Heart left ventricle (tissue), 16 donors: ENCODE results near the gene DLGAP1. TPM values are rescaled to one million over a fixed set of nuclear protein-coding genes. Genes with fewer than 3 reads are reported as not detected.

Experiments used
- ATAC-seq, 4 donors: fragments of 200-7000 bp; cut with Tn5 transposase; one replicate each; pipeline ENCODE4 v1.9.1; 2020 to 2022; ENCODE audit warnings: moderate library complexity in 4 of 4, mild to moderate bottlenecking in 3 of 4, moderate number of reproducible peaks in 1 of 4
- DNase-seq, 5 donors: peaks; one replicate each; pipeline ENCODE4 v3.0.0-alpha.2; 2020
- H3K27ac ChIP-seq, 12 donors: fragments of 200-600 bp; sonication (generic) in 4 of 12; one replicate each; pipeline versions ENCODE4 v1.5.0 to v1.8.0; 2016 to 2022; ENCODE audit warnings: mild to moderate bottlenecking in 2 of 12
- H3K27me3 ChIP-seq, 9 donors: fragments of 200-600 bp; sonication (generic) in 2 of 9; one replicate each; pipeline versions ENCODE4 v1.5.1 to v1.8.0; 2016 to 2022; ENCODE audit warnings: mild to moderate bottlenecking in 3 of 9
- H3K36me3 ChIP-seq, 9 donors: fragments of 200-600 bp; sonication (generic) in 2 of 9; one replicate each; pipeline versions ENCODE4 v1.5.0 to v1.8.0; 2018 to 2022; ENCODE audit warnings: mild to moderate bottlenecking in 2 of 9
- H3K4me1 ChIP-seq, 12 donors: fragments of 200-600 bp; sonication (generic) in 4 of 12; one replicate each; pipeline versions ENCODE4 v1.5.0 to v1.8.0; 2016 to 2022; ENCODE audit warnings: mild to moderate bottlenecking in 3 of 12
- H3K4me3 ChIP-seq, 12 donors: fragments of 200-600 bp; sonication (generic) in 4 of 12; one replicate each; pipeline versions ENCODE4 v1.5.0 to v1.8.0; 2017 to 2022; ENCODE audit warnings: mild to moderate bottlenecking in 9 of 12, moderate library complexity in 4 of 12
- H3K9me3 ChIP-seq, 12 donors: fragments of 200-600 bp; sonication (generic) in 4 of 12; one replicate each; pipeline versions ENCODE4 v1.5.0 to v1.8.0; 2016 to 2022; ENCODE audit warnings: mild to moderate bottlenecking in 1 of 12
- POLR2A ChIP-seq, 2 donors: fragments of 450-650 bp; IDR thresholded peaks; one replicate each; pipeline ENCODE4 v1.6.1; 2017; ENCODE audit warnings: antibody characterized with exemption in 2 of 2, mild to moderate bottlenecking in 2 of 2, moderate library complexity in 2 of 2
- WGBS, 4 donors: extraction: QIAGEN DNeasy Blood & Tissue Kit in 2 of 4; methylation state at CpG; one replicate each; pipeline versions ENCODE4 v1.1.5 to v1.1.7; 2013 to 2018; 5-methylcytosine and 5-hydroxymethylcytosine counted together
- intact Hi-C, 10 donors: fragments of 100-400 bp; cut with DNase I; formaldehyde crosslinking; loops; one replicate each; pipeline versions ENCODE4 v1.11.1 to v1.14.2; 2022
- polyA plus RNA-seq, 2 donors: library from polyadenylated mRNA; stranded (reverse); fragments of 200-250 nt; gene quantifications; one replicate each; pipeline ENCODE4 v1.2.3, GENCODE V29; 2013
- total RNA-seq, 9 donors: library from RNA; depleted of rRNA in 2 of 9; stranded (reverse); fragments of >200 nt in 2 of 9; fragmentation: NEBNext Ultra II Directional in 3 of 9; extraction: Animal tissue kit (Norgen Biotek cat#: 25700) in 3 of 9; gene quantifications; one replicate each; pipeline versions ENCODE4 v1.1.0 to v1.2.4, GENCODE V29; 2016 to 2023
- TF ChIP-seq, protein P1 (sequence below), 12 donors: fragments of 200-600 bp; sonication (generic) in 4 of 12; IDR thresholded peaks; one replicate each; pipeline versions ENCODE4 v1.5.0 to v1.8.0; 2018 to 2022; ENCODE audit warnings: antibody characterized with exemption in 12 of 12, mild to moderate bottlenecking in 5 of 12
- donor health status: ischemic (EF 13 %, LVEDD 7.1; RV severe dilation, severe dysfunction).
- donor health status: healthy with polysubstance abuse.
- donor health status: DM: no; HTN: yes; CAD: no.
- donor health status: DM: no; HTN: no; CAD: no.
- donor health status: ischemic (EF 25% LVEDD 6.9; RV normal size, moderate dysfunction).
- donor health status: ischemic (EF 25% LVEDD 5.7; RV mildly dilated, moderate dysfunction).
- donor health status: healthy.
- donor health status: DM: yes; HTN: yes; CAD: no.
- donor health status: ischemic (EF 35%, LVEDD 5.7; RV mildly dilated, moderate dysfunction).
- donor health status: nonischemic (EF 11% LVEDD 7.7; RV severe dilation, severe dysfunction).
- donor health status: DM: yes; HTN: yes; CAD: no.
- donor health status: PGD.
- donor health status: ischemic (EF 29% LVEDD 5.4; RV normal size, mild dysfunction).
- donor health status: nonischemic (EF 23%, LVEDD 6.1; RV moderate dilation, normal function).

Gene DLGAP1
- total and polyA plus RNA-seq, 11 donors: 0.10 to 5.5 (median 0.40) TPM; not detected in 1

- WGBS, 4 donors: 93 to 97% (median 95%) methylated on average over 2 of the region's 2 CpGs
- TF ChIP-seq, protein P1, sequence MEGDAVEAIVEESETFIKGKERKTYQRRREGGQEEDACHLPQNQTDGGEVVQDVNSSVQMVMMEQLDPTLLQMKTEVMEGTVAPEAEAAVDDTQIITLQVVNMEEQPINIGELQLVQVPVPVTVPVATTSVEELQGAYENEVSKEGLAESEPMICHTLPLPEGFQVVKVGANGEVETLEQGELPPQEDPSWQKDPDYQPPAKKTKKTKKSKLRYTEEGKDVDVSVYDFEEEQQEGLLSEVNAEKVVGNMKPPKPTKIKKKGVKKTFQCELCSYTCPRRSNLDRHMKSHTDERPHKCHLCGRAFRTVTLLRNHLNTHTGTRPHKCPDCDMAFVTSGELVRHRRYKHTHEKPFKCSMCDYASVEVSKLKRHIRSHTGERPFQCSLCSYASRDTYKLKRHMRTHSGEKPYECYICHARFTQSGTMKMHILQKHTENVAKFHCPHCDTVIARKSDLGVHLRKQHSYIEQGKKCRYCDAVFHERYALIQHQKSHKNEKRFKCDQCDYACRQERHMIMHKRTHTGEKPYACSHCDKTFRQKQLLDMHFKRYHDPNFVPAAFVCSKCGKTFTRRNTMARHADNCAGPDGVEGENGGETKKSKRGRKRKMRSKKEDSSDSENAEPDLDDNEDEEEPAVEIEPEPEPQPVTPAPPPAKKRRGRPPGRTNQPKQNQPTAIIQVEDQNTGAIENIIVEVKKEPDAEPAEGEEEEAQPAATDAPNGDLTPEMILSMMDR (IDR thresholded peaks at IDR 0.05): no peak
- TF ChIP-seq POLR2A (IDR thresholded peaks at IDR 0.05): no peak
- ATAC-seq (no peak), DNase-seq (no peak)
- Histone ChIP-seq H3K27me3 (no peaks in the 10 kb centered on the region), H3K27ac (no peak overlapping the region), H3K36me3 (no peaks in the 10 kb centered on the region), H3K9me3 (no peaks in the 10 kb centered on the region), H3K4me1 (peaks cover 0 to 36% (median 8%) of the 10 kb centered on the region in 12 donors), H3K4me3 (no peak overlapping the region)
- intact Hi-C loops: loop anchor here in 2 of 10 donors (5.0 kb wide), 2 partner anchors 46 to 49 kb away; no protein-coding TSS in a partner anchor
Measured at GRCh38 chr18:3920832-3921231, 534.3 kb downstream of the DLGAP1 start.

DNA sequence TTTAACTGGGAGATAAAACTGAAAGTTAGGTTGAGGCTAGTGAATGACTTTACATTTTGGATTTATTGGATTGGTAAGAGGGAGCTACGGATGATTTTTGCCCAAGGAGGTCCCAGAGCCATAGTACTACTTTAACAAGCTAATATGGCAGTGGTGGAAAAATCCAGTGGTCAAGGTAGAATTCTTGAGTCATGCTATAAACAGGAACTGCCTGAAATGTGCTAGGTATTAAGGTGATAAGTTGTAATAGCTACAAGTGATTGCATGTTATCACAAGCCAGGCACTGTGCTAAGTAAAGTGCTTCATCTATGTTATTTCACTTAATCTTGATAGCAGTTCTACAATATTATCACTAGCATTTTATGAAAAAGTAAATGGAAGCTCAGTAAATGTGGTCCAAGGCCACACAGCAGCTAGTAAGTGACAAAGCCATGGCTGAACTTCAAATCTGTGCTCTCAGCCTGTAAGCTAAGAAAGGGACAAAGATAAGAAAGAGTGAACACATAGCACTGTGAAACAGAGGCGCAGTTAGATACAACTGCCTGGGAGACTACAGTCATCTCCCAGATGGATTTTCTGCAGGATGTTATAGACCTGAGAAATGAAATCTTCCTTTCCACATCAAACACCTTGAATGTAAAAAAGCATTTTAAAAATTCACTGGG, 535.6 kb downstream of the DLGAP1 start:
- Histone ChIP-seq H3K4me3 (no peak overlapping the region), H3K27ac (peak overlapping the region in 2 of 12 donors; percentile 14 to 29), H3K4me1 (peaks cover 0 to 49% (median 9%) of the 10 kb centered on the region in 12 donors), H3K9me3 (no peaks in the 10 kb centered on the region), H3K36me3 (no peaks in the 10 kb centered on the region), H3K27me3 (no peaks in the 10 kb centered on the region)
- ATAC-seq: peak; percentile 83 to 91 (median 84)
- TF ChIP-seq POLR2A (IDR thresholded peaks at IDR 0.05): no peak
- TF ChIP-seq, protein P1 (IDR thresholded peaks at IDR 0.05): no peak
- WGBS, 4 donors: 70 to 77% (median 74%) methylated on average over 2 of the region's 2 CpGs
- DNase-seq: no peak
- intact Hi-C loops: loop anchor here in 4 of 10 donors (2.0 to 5.0 kb wide), 3 partner anchors 21 to 48 kb away; no protein-coding TSS in a partner anchor

DNA sequence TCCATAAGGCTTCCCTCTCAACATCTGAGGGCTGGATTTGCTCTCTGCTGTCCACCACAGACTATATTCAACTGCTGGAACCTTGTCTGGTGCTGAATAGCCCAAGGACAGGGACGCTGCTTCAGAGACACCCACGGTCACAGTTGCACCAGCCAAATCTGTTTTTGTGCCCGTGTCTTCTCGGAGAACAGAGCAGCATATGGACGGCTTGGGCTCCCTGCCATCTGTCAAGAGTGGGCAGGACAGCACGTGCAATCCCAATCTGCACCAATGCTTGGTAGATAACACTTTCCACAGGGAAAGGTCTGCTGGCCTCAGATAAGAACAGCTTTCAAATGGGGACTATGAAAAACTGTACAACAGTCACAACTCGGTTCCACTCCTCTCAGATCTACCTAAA, 539.0 kb downstream of the DLGAP1 start:
- H3K9me3 ChIP-seq: no peaks in the 10 kb centered on the region
- H3K4me3 ChIP-seq: no peak overlapping the region
- peak; percentile 54 to 79 (median 70) for ATAC-seq
- WGBS, 4 donors: 33 to 50% (median 38%) methylated on average over 7 of the region's 7 CpGs
- peaks cover 0 to 49% (median 14%) of the 10 kb centered on the region in 12 donors for H3K4me1 ChIP-seq
- H3K27me3 ChIP-seq: no peaks in the 10 kb centered on the region
- no peaks in the 10 kb centered on the region for H3K36me3 ChIP-seq
- DNase-seq: peak in 4 of 5 donors; percentile 22 to 65 (median 41)
- TF ChIP-seq, protein P1 (IDR thresholded peaks at IDR 0.05): no peak
- TF ChIP-seq POLR2A (IDR thresholded peaks at IDR 0.05): no peak
- intact Hi-C loops: loop anchor here in 2 of 10 donors (5.0 kb wide), 1 partner anchor 51 kb away; no protein-coding TSS in a partner anchor
- H3K27ac ChIP-seq: peak overlapping the region in 4 of 12 donors; percentile 5 to 62 (median 35)

- H3K27me3 ChIP-seq: no peaks in the 10 kb centered on the region
- H3K36me3 ChIP-seq: no peaks in the 10 kb centered on the region
- peak overlapping the region in 1 of 12 donors; percentile 27 for H3K4me3 ChIP-seq
- no peaks in the 10 kb centered on the region for H3K9me3 ChIP-seq
- no peak for ATAC-seq
- DNase-seq: no peak
- H3K27ac ChIP-seq: peak overlapping the region in 1 of 12 donors; percentile 44
- peaks cover 0 to 48% (median 14%) of the 10 kb centered on the region in 12 donors for H3K4me1 ChIP-seq
- intact Hi-C loops: loop anchor here in 2 of 10 donors (5.0 kb wide), 1 partner anchor 52 kb away; no protein-coding TSS in a partner anchor
- WGBS, 4 donors: 93 to 98% (median 97%) methylated on average over 2 of the region's 2 CpGs
- no peak for TF ChIP-seq POLR2A (IDR thresholded peaks at IDR 0.05)
- TF ChIP-seq, protein P1 (IDR thresholded peaks at IDR 0.05): no peak
Measured at GRCh38 chr18:3914833-3915610, 540.1 kb downstream of the DLGAP1 start.
